D721Med (cell line): ENCODE data around the gene ABCF3.

Experiments
- DNase-seq: peaks from one replicate; pipeline ENCODE4 v3.0.0; 2011; ENCODE audit warnings: low spot score; ENCODE audit not compliant: insufficient read length
- FAIRE-seq: peaks from 2 replicates; lab custom pipeline; 2011; peaks lifted over from hg19 to GRCh38; lab: Jason Lieb, UNC
- CTCF ChIP-seq: IDR thresholded peaks from 2 replicates; pipeline ENCODE4 v1.5.1; 2012; ENCODE audit warnings: mild to moderate bottlenecking, control low read depth; ENCODE audit not compliant: insufficient read depth; ENCODE audit errors: missing control alignments

The ABCF3 gene

DNA sequence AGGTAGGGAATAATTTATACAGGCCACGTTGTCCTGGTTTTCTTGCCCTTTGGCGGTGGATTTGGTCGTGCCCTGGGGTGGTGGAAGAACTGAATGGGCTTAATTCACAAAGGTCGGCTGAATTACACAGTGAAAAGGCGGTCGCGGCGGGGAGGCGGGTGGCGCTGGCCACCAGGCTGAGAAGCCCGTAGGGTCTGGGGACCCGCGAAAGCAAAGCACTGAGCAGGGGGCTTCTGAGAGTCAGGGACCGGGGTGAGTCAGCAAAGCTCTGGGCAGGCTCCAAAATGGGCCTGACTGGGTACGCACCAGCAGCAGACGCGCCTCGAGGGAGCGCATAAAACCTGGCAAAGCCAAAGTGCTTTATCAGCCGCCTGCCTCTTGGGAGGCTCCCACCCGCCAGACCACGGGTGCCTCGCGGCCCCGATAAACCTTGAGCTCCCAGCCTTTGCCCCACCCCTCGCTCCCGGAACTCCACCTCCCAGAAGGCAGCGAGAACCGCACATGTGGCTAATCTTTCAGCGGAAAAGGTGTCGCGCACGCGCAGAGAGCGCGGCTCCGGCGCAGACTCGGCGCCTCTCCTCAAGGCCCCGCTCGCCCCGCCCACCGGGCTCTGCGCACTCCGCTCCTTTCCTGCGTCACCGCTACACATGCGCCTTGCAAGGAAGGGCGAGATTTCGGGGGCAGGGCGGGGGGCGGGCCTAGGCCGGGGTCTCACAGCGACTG, 377 bp upstream of the ABCF3 start:
- DNase-seq (peak; percentile 94), FAIRE-seq (no peak)
- TF ChIP-seq CTCF = no peak

GRCh38 chr3:184186902-184187207, 856 bp downstream of the ABCF3 start:
- no peak for FAIRE-seq
- no peak for DNase-seq
- TF ChIP-seq CTCF = no peak

DNA sequence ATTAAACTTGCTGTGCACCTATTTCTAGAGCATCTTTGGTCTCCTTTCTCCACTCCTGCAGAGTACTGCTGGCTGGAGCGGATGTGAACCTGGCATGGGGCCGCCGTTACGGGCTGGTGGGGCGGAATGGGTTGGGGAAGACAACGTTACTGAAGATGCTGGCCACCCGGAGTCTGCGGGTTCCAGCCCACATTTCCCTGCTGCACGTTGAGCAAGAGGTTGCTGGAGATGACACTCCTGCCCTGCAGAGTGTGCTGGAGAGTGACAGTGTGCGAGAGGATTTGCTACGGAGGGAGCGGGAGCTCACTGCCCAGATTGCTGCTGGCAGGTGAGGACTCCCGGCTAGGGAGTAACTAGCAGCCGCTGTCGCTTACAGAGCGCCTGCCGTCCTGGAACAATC, 2.1 kb downstream of the ABCF3 start:
- FAIRE-seq (no peak), DNase-seq (no peak)
- TF ChIP-seq CTCF = no peak

DNA sequence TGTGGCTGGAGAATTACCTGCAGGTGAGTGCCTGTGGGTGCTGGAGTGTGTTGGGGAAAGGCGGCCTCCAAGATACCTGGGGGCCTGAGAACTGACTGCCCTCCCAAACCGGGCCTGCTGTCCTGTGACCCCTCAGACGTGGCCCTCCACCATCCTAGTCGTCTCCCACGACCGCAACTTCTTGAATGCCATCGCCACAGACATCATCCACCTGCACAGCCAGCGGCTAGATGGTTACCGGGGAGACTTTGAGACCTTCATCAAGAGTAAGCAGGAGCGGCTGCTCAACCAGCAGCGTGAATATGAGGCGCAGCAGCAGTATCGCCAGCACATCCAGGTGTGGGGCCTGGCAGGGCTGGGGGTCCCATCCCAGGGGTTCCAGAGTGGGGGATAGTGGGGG, 3.4 kb downstream of the ABCF3 start:
- TF ChIP-seq CTCF = no peak
- FAIRE-seq = no peak

GRCh38 chr3:184192889-184193288, 6.9 kb downstream of the ABCF3 start:
- FAIRE-seq (no peak), DNase-seq (no peak)
- TF ChIP-seq CTCF = no peak

More for the DNA sequence above, 3.4 kb downstream of the ABCF3 start:
- no peak for DNase-seq

DNA sequence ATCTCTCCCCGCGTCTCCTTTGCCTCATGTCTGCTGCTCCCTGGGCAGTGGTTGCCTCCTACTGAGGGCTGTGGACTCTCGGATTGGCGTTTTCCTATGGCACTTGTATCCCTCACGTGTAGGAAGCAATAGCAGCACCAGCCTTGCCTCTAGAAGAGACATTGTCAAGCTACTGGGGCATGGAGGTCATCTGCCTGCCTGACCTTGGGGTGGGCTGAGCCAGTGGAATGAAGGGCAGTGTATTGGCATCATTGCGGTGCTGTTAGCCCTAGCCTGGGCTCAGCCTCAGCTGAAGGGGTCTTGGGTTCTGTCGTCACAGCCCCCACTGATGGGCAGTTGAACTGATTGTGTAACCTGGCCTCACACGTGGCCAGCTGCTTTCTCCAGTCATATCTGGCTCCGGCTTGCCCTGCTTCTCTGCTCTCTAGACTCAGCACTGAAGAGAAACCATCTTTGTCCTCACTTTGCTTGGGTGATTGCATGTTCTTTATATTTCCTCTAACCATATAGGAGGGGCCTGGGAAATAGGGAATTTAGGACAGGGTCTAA, 8.1 kb downstream of the ABCF3 start:
- FAIRE-seq = no peak
- no peak for DNase-seq
- TF ChIP-seq CTCF = no peak

- FAIRE-seq = no peak
- DNase-seq = no peak
- TF ChIP-seq CTCF = no peak
These were observed 10.5 kb downstream of the ABCF3 start for GRCh38 chr3:184196536-184196935.
